Measurements from ENCODE around the gene ORC6. TPM values are rescaled to one million over a fixed set of nuclear protein-coding genes. Genes with fewer than 3 reads are reported as not detected.

The ORC6 gene
- polyA plus RNA-seq, 3 donors from 2014 or later = 1.4 to 1.8 TPM; not detected in 1

DNA sequence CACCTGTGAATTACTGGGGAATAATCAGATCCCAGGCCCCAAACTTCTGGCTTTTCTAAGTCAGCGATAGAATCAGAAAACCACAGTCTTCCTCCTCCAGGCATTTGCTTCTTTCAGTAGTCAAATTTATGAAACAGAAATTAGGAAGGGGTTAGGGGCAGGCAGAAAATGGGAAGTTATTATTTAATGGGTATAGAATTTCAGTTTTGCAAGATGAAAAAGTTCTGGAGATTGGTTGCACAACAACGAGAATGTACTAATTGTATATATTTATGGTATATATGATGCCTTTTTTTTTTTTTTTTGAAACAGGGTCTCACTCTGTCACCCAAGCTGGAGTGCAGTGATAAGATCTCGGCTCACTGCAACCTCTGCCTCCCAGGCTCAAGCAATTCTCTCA, 23.5 kb downstream of the ORC6 start:
- Mint-ChIP-seq H3K4me3 (no peak overlapping the region), H3K4me1 (no peaks in the 10 kb centered on the region), H3K27ac (no peak overlapping the region), H3K36me3 (no peaks in the 10 kb centered on the region), H3K27me3 (ENCODE audit: low read depth in 3 of 3) (peaks cover 0 to 5% (median 0%) of the 10 kb centered on the region in 3 donors), H3K9me3 (no peaks in the 10 kb centered on the region)
- DNase-seq = no peak

DNA sequence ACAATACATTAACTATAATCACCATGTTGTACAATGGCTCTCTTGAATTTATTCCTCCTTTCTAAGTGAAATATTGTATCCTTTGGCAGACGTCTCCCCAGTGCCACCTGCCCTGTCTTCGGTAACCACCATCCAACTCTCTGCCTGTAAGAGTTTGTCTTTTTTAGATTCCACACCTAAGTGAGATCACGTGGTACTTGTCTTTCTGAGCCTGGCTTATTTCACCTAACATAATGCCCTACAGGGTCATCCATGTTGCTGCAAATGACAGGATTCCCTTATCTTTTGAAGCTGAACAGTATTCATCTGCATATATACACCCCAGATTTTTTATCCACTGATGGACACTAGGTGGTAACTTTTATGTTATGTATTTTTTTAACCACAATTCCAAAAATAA, 24.2 kb downstream of the ORC6 start:
- no peak overlapping the region for H3K4me3 Mint-ChIP-seq
- H3K4me1 Mint-ChIP-seq = no peaks in the 10 kb centered on the region
- no peaks in the 10 kb centered on the region for H3K9me3 Mint-ChIP-seq
- H3K27ac Mint-ChIP-seq = no peak overlapping the region
- no peaks in the 10 kb centered on the region for H3K36me3 Mint-ChIP-seq
- DNase-seq = no peak
- H3K27me3 Mint-ChIP-seq (ENCODE audit: low read depth in 3 of 3) = peaks cover 0 to 5% (median 3%) of the 10 kb centered on the region in 3 donors

DNA sequence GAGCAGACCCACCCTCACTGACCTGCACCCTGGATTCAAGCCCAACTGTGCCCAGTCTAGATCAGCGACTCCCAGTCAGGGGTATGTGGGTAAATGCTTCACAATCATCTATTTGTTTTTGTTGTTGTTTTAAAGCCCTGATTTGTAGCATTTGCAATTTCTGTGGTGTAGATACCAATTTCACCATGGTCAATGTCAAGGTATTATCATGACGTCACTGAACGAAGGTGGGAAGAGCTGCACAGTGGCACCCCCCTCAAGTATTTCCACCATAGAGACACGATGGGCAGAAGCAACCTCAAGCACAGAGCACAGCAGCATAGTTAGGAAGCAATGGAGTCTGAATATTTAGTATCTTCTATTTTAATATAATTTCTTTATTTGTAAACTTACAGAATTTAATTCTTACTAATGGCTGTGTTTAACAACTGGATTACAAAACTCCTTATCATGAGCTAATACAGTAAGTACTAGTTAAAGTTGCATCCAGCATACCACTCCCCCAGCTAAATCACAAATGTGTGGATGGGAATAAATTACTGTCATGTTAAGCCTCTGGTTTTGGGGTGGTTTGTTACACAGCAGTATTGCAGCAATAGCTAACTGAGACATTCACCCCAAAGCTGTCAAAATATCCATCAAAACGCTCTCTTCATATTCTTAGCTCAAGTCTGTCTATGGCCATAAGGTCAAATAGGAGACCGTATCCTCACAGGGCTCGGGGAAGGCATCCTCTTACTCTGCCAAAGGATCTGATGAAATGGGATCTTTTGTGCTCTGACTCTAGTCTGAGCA, 25.5 kb downstream of the ORC6 start:
- H3K27ac Mint-ChIP-seq = no peak overlapping the region

DNA sequence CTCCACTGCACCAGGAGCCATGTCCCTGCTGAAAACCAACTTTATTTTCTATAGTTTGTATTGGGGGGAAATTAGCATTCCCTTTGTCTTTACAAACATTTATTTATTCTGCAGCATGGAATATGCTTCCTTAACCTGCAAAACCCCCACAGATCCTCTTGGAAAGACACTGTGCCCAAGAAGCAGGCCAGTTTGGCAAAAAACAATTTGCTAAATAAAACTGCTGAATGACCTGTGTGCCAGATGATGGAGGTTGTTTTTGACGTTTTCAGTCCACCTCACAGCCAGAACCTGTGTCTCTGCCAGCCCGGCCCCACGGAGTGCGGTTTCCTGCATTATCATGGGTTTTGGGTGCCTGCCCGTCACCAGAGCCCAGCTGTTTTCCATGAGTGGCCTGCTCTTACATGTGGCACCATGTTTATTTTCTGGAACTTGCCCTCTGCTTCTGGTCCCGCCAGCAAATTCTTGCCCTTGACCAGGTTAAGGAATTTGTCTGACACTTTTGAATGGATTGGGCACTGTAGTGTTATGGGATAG, 26.4 kb downstream of the ORC6 start:
- Mint-ChIP-seq H3K27ac (no peak overlapping the region), H3K4me1 (no peaks in the 10 kb centered on the region)

More for the DNA sequence above, 25.5 kb downstream of the ORC6 start:
- Mint-ChIP-seq H3K4me1 (no peaks in the 10 kb centered on the region), H3K36me3 (no peaks in the 10 kb centered on the region), H3K9me3 (no peaks in the 10 kb centered on the region), H3K27me3 (ENCODE audit: low read depth in 3 of 3) (peaks cover 0 to 6% (median 3%) of the 10 kb centered on the region in 3 donors), H3K4me3 (no peak overlapping the region)
- DNase-seq = no peak

DNA sequence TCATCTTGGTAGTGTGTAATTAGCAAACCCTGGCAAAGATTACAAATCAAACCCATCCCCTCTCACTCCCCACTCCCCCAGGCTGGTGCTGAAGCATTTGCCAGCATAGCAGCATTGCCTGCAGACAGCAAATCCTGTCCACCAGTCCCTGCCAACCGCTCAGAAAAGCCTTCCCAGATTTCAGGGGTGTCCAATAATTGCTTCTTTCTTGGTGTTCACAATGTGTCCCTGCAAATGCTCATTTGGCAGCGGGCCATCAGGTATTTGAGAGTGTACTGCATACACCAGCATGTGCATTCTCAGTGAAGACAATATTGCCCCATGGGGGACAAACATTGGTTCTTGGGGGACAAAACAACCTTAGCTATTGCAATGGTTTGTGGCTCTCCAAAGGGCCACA, 28.2 kb downstream of the ORC6 start:
- no peak for DNase-seq
- no peak overlapping the region for H3K27ac Mint-ChIP-seq
- no peak overlapping the region for H3K4me3 Mint-ChIP-seq
- peaks cover 0 to 8% (median 3%) of the 10 kb centered on the region in 3 donors for H3K27me3 Mint-ChIP-seq (ENCODE audit: low read depth in 3 of 3)
- no peaks in the 10 kb centered on the region for H3K4me1 Mint-ChIP-seq
- no peaks in the 10 kb centered on the region for H3K9me3 Mint-ChIP-seq
- no peaks in the 10 kb centered on the region for H3K36me3 Mint-ChIP-seq

More for the DNA sequence above, 26.4 kb downstream of the ORC6 start:
- Mint-ChIP-seq H3K27me3 (ENCODE audit: low read depth in 3 of 3) (peaks cover 0 to 6% (median 3%) of the 10 kb centered on the region in 3 donors), H3K9me3 (no peaks in the 10 kb centered on the region), H3K36me3 (no peaks in the 10 kb centered on the region), H3K4me3 (no peak overlapping the region)
- no peak for DNase-seq

DNA sequence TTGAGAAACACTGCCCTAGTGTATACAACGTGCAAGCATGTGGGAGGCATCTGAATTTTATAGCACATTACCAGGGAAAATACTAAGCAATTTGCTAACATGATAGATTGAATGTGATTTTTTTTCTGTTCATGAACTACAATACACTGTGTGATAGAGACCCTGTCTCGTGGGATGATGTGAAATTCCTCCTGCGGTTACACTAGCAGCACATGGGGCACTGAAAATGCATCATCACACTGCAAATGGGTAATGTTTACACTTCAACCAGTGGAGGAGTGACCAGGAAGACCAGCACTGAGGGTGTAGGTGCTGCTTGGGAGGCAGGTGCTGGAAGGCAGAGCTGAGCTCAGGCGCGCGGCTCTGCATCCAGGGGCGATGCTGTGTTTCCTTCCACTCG, 28.8 kb downstream of the ORC6 start:
- no peak for DNase-seq
- Mint-ChIP-seq H3K4me3 (no peak overlapping the region), H3K27ac (no peak overlapping the region), H3K4me1 (no peaks in the 10 kb centered on the region), H3K9me3 (no peaks in the 10 kb centered on the region), H3K27me3 (ENCODE audit: low read depth in 3 of 3) (peaks cover 0 to 8% (median 3%) of the 10 kb centered on the region in 3 donors), H3K36me3 (no peaks in the 10 kb centered on the region)

DNA sequence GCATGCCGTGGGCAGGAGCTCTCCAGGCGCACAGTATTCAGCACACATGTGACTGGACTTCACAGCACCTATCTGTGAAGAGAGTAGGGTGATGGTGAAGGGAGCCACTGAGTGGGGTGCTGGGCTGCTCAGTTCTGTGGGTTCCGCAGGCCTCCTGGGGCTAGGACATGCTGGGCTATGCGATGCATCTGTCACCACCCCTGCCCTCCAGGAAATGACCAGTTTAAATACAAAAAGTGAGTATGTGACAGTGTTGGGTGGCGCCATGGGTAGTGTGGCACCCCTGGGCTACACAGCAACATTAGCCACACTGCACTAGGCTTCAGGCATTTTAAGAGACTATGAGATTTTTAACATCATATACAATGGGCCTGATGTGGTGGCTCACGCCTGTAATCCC, 30.1 kb downstream of the ORC6 start:
- H3K4me1 Mint-ChIP-seq = no peaks in the 10 kb centered on the region
- H3K27ac Mint-ChIP-seq = no peak overlapping the region
- DNase-seq = no peak
- peaks cover 1 to 8% (median 3%) of the 10 kb centered on the region in 3 donors for H3K27me3 Mint-ChIP-seq (ENCODE audit: low read depth in 3 of 3)
- no peaks in the 10 kb centered on the region for H3K9me3 Mint-ChIP-seq
- no peak overlapping the region for H3K4me3 Mint-ChIP-seq
- no peaks in the 10 kb centered on the region for H3K36me3 Mint-ChIP-seq

DNA sequence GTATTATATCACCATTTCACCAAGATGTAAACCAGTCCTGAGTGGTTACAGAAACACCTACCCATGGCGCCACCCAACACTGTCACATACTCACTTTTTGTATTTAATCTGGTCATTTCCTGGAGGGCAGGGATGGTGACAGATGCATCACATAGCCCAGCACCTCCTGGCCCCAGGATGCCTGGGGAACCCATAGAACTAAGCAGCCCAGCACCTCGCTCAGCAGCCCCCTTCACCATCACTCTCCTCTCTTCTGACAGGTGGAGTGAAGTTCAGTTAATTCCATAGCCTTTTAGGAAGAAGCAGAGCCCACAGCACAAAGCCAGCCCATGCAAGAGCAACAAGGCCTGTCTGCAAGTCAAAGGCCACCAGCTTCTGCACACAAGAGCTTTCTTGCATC, 31.2 kb downstream of the ORC6 start:
- no peak overlapping the region for H3K27ac Mint-ChIP-seq
- H3K9me3 Mint-ChIP-seq = peaks cover 0 to under 1% (median 0%) of the 10 kb centered on the region in 6 donors
- H3K27me3 Mint-ChIP-seq (ENCODE audit: low read depth in 3 of 3) = peaks cover 1 to 8% (median 5%) of the 10 kb centered on the region in 3 donors
- no peak overlapping the region for H3K4me3 Mint-ChIP-seq
- H3K36me3 Mint-ChIP-seq = peaks cover 0 to under 1% (median 0%) of the 10 kb centered on the region in 3 donors
- no peaks in the 10 kb centered on the region for H3K4me1 Mint-ChIP-seq
- no peak for DNase-seq

DNA sequence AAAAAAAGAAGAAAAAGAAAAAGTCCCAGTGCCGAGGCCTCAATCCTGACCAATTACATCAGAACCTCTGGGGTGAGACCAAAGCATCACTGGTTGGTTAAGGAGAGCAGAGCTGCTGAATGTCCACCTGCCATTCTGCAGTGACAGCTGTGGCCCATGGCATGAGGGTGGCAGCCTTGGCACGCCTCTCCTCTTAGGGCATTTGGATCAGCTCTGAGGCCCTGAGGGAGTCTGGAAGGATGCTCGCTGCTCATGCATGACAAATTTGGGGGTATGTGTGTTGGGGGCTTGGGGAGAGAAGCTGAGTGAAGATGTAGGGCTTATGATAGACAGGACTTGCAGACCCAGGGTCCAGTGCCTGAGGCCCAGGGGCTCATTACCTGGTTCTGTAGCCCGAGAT, 32.4 kb downstream of the ORC6 start:
- Mint-ChIP-seq H3K9me3 (peaks cover 0 to 8% (median 2%) of the 10 kb centered on the region in 6 donors), H3K27me3 (ENCODE audit: low read depth in 3 of 3) (peaks cover 1 to 10% (median 7%) of the 10 kb centered on the region in 3 donors), H3K4me1 (no peaks in the 10 kb centered on the region), H3K36me3 (peaks cover 0 to 5% (median 0%) of the 10 kb centered on the region in 3 donors), H3K27ac (no peak overlapping the region), H3K4me3 (no peak overlapping the region)
- no peak for DNase-seq

DNA sequence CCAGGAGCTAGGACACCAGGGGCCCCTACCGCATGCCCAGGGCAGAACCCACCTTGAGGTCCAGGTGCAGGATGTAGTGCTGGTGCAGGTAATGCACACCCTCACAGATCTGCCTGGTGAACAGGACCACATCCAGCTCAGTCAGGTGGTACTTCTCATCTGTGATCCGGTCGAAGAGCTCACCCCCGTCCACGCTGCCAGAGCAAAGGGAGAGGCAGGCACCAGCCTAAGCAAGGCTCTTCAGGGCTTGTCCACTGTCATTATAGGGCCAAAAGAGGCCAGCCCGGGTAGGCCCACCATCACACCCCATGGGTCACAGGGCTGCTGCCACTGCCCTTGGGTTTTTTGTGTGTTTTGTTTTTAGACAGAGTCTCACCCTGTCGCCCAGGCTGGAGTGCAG, 37.7 kb downstream of the ORC6 start:
- H3K36me3 Mint-ChIP-seq = peaks cover 0 to 5% (median 0%) of the 10 kb centered on the region in 3 donors
- H3K27me3 Mint-ChIP-seq (ENCODE audit: low read depth in 3 of 3) = peaks cover 1 to 5% (median 2%) of the 10 kb centered on the region in 3 donors
- no peak for DNase-seq
- no peak overlapping the region for H3K27ac Mint-ChIP-seq
- H3K4me3 Mint-ChIP-seq = no peak overlapping the region
- no peaks in the 10 kb centered on the region for H3K4me1 Mint-ChIP-seq
- peaks cover 0 to 8% (median 2%) of the 10 kb centered on the region in 6 donors for H3K9me3 Mint-ChIP-seq

DNA sequence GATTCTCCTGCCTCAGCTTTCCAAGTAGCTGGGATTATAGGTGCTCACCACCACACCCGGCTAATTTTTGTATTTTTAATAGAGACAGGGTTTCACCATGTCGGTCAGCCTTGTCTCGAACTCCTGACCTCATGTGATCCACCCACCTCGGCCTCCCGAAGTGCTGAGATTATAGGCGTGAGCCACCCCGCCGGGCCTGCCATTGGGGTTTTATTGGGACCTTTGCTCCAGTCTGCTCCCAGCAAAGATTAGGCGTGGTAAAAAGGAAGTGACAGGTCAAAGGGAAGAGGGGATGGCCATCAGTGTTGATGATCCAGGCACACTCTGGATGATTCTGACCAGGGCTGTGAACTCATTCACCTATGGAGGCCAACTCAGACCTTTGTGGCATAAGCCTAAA, 38.2 kb downstream of the ORC6 start:
- H3K27ac Mint-ChIP-seq = no peak overlapping the region

DNA sequence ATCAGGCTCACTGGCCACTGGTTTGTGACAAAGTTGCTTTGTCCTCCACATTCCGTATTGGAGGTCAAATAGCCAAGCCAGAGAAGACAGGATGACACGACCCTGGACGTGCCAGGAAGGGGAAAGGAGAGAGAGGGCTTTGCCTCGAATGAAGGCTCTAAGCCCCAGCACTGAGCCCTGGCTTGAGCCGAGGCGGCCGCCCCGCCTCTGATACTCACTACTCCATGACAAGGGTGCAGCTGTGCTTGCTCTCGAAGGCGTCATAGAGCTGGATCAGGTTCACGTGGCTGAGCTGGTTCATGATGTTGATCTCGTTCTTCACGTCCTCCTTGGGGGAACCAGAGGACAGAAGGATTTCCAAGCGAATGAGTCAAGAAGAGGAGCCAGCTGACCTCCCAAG, 39.3 kb downstream of the ORC6 start:
- Mint-ChIP-seq H3K27ac (no peak overlapping the region), H3K9me3 (peaks cover 0 to 8% (median 2%) of the 10 kb centered on the region in 6 donors), H3K36me3 (peaks cover 0 to 5% (median 0%) of the 10 kb centered on the region in 3 donors), H3K27me3 (ENCODE audit: low read depth in 3 of 3) (peaks cover under 1 to 5% (median 2%) of the 10 kb centered on the region in 3 donors), H3K4me1 (no peaks in the 10 kb centered on the region), H3K4me3 (no peak overlapping the region)
- no peak for DNase-seq

More for the DNA sequence above, 38.2 kb downstream of the ORC6 start:
- no peak for DNase-seq
- H3K27me3 Mint-ChIP-seq (ENCODE audit: low read depth in 3 of 3) = peaks cover 1 to 5% (median 2%) of the 10 kb centered on the region in 3 donors
- H3K4me1 Mint-ChIP-seq = no peaks in the 10 kb centered on the region
- no peak overlapping the region for H3K4me3 Mint-ChIP-seq
- H3K9me3 Mint-ChIP-seq = peaks cover 0 to 8% (median 2%) of the 10 kb centered on the region in 6 donors
- H3K36me3 Mint-ChIP-seq = peaks cover 0 to 5% (median 0%) of the 10 kb centered on the region in 3 donors

DNA sequence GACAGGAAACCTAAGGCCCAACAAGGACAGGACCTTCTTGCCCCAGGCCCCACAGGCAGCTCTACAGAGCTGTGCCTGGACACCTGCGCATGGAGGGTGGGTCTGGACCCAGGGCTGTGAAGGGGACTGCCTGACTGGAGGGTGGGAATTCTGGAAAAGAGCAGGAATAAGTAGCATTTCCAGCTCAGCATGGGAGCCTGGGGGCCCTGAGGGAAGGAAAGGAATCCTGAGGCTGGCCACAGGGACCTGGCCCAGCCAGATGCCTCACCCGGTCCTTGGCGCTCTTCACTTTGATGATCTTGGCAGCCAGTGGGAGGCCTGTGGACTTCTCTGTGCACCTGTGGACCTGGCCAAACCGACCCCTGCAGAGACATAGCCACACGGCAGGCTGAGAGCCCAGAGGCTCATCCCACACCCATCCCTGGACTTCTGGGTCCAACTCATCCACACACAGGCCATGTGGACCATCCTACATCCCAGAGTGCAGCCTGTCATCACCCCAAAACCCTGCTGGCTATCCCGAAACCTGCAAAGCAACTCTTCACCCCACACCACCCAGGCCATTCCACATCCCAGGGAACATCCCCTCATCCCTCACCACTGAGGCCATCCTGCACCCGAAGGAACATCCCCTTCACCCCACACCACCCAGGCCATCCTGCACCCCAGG, 40.0 kb downstream of the ORC6 start:
- DNase-seq = no peak
- Mint-ChIP-seq H3K9me3 (peaks cover 0 to 8% (median 2%) of the 10 kb centered on the region in 6 donors), H3K27ac (no peak overlapping the region), H3K27me3 (ENCODE audit: low read depth in 3 of 3) (peaks cover 0 to 5% (median 2%) of the 10 kb centered on the region in 3 donors), H3K4me1 (no peaks in the 10 kb centered on the region), H3K36me3 (peaks cover 0 to 5% (median 0%) of the 10 kb centered on the region in 3 donors), H3K4me3 (no peak overlapping the region)

DNA sequence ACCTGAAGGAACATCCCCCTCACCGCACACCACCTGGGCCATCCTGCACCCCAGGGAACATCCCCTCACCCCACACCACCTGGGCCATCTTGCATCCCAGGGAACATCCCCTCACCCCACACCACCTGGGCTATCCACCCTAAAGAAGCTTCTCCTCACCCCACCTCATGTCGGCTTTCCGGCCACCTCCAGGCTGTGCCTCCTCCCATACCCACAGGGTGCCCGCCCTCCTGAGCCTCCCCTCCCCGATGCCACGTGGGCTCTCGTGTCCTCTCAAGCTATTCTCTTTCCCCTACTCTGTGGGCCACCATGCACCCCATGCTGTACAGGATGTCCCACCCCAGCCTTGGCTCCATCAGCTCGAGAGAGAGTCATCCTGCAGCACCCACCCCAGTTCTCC, 40.7 kb downstream of the ORC6 start:
- no peaks in the 10 kb centered on the region for H3K4me1 Mint-ChIP-seq
- H3K27me3 Mint-ChIP-seq (ENCODE audit: low read depth in 3 of 3) = peaks cover 0 to 4% (median 2%) of the 10 kb centered on the region in 3 donors
- peaks cover 0 to 8% (median 2%) of the 10 kb centered on the region in 6 donors for H3K9me3 Mint-ChIP-seq
- no peak overlapping the region for H3K4me3 Mint-ChIP-seq
- no peak for DNase-seq
- H3K36me3 Mint-ChIP-seq = peaks cover 0 to 5% (median 0%) of the 10 kb centered on the region in 3 donors
- no peak overlapping the region for H3K27ac Mint-ChIP-seq

Measured in immature natural killer cell (primary cell).